B cell (primary cell): ENCODE data around the gene KDM1B.

Experiments used
- CTCF ChIP-seq: fragments of 200-600 bp; IDR thresholded peaks from one replicate; pipeline ENCODE4 v1.8.0; 2022; ENCODE audit warnings: antibody characterized with exemption, mild to moderate bottlenecking
- EZH2 ChIP-seq: IDR thresholded peaks from 2 replicates; pipeline ENCODE4 v1.6.1; 2012; ENCODE audit warnings: borderline replicate concordance, low read depth, mild to moderate bottlenecking, moderate library complexity, low read length; ENCODE audit not compliant: insufficient read depth, poor library complexity, severe bottlenecking

GRCh38 chr6:18153311-18153703 is 1.9 kb upstream of the KDM1B start:
- TF ChIP-seq CTCF, result no peak
- TF ChIP-seq EZH2, result no peak
